Muscle layer of duodenum (tissue), 2 donors: Measurements from ENCODE around the gene MIER3.
"Not testable (repeated sequence)": the region's sequence is repeated elsewhere in the genome, so short reads cannot be mapped to it uniquely, and the experiment has no call there.

Experiments
- H3K27ac ChIP-seq: one replicate; pipeline ENCODE4 v1.7.0; 2013; ENCODE audit warnings: mild to moderate bottlenecking, low read length
- H3K27me3 ChIP-seq: one replicate; pipeline ENCODE4 v1.7.0; 2013; ENCODE audit warnings: low read depth, mild to moderate bottlenecking, control low read depth, low read length
- H3K36me3 ChIP-seq, 2 donors: one replicate each; pipeline ENCODE4 v1.7.0; 2013; ENCODE audit warnings: low read length in 2 of 2, control low read depth in 1 of 2, mild to moderate bottlenecking in 1 of 2; ENCODE audit not compliant: insufficient read depth in 2 of 2, control insufficient read depth in 1 of 2
- H3K4me1 ChIP-seq, 2 donors: one replicate each; pipeline ENCODE4 v1.7.0; 2013; ENCODE audit warnings: low read length in 2 of 2, mild to moderate bottlenecking in 2 of 2, control low read depth in 1 of 2, moderate library complexity in 1 of 2; ENCODE audit not compliant: insufficient read depth in 2 of 2, control insufficient read depth in 1 of 2
- H3K4me3 ChIP-seq, 2 donors: one replicate each; pipeline ENCODE4 v1.7.0; 2013; ENCODE audit warnings: low read length in 2 of 2, low read depth in 1 of 2, mild to moderate bottlenecking in 1 of 2
- H3K9me3 ChIP-seq, 2 donors: one replicate each; pipeline ENCODE4 v1.7.0; 2013; ENCODE audit warnings: low read length in 2 of 2, control low read depth in 1 of 2, mild to moderate bottlenecking in 1 of 2; ENCODE audit not compliant: control insufficient read depth in 1 of 2
- donor health status: healthy.

The MIER3 gene

GRCh38 chr5:56979968-56980367, 28.0 kb upstream of the MIER3 start:
- H3K9me3 ChIP-seq: no peaks in the 10 kb centered on the region
- H3K27me3 ChIP-seq: no peaks in the 10 kb centered on the region
- H3K4me3 ChIP-seq: no peak overlapping the region
- H3K27ac ChIP-seq: no peak overlapping the region
- no peaks in the 10 kb centered on the region for H3K36me3 ChIP-seq
- no peaks in the 10 kb centered on the region for H3K4me1 ChIP-seq

GRCh38 chr5:56979526-56979925, 27.6 kb upstream of the MIER3 start:
- H3K27me3 ChIP-seq, H3K27ac ChIP-seq, H3K4me3 ChIP-seq, H3K9me3 ChIP-seq, H3K36me3 ChIP-seq, H3K4me1 ChIP-seq: not testable (repeated sequence)

GRCh38 chr5:56977822-56978221, 25.9 kb upstream of the MIER3 start:
- no peaks in the 10 kb centered on the region for H3K36me3 ChIP-seq
- no peaks in the 10 kb centered on the region for H3K9me3 ChIP-seq
- H3K4me1 ChIP-seq: no peaks in the 10 kb centered on the region
- no peak overlapping the region for H3K4me3 ChIP-seq
- H3K27me3 ChIP-seq: no peaks in the 10 kb centered on the region
- no peak overlapping the region for H3K27ac ChIP-seq

- Histone ChIP-seq H3K4me1 (no peaks in the 10 kb centered on the region), H3K9me3 (no peaks in the 10 kb centered on the region), H3K27ac (no peak overlapping the region), H3K27me3 (no peaks in the 10 kb centered on the region), H3K36me3 (no peaks in the 10 kb centered on the region), H3K4me3 (no peak overlapping the region)
Measured at GRCh38 chr5:56977021-56977420, 25.1 kb upstream of the MIER3 start.

- Histone ChIP-seq H3K9me3 (no peaks in the 10 kb centered on the region), H3K36me3 (no peaks in the 10 kb centered on the region), H3K27me3 (no peaks in the 10 kb centered on the region), H3K4me3 (no peak overlapping the region), H3K27ac (no peak overlapping the region), H3K4me1 (no peaks in the 10 kb centered on the region)
Measured at GRCh38 chr5:56974241-56974640, 22.3 kb upstream of the MIER3 start.

- no peak overlapping the region for H3K4me3 ChIP-seq
- no peaks in the 10 kb centered on the region for H3K4me1 ChIP-seq
- no peaks in the 10 kb centered on the region for H3K27me3 ChIP-seq
- H3K36me3 ChIP-seq: no peaks in the 10 kb centered on the region
- H3K9me3 ChIP-seq: no peaks in the 10 kb centered on the region
- no peak overlapping the region for H3K27ac ChIP-seq
Measured at GRCh38 chr5:56973473-56973872, 21.6 kb upstream of the MIER3 start.

GRCh38 chr5:56971275-56971674, 19.4 kb upstream of the MIER3 start:
- H3K4me3 ChIP-seq: no peak overlapping the region
- H3K4me1 ChIP-seq: no peaks in the 10 kb centered on the region
- H3K27ac ChIP-seq: no peak overlapping the region
- H3K36me3 ChIP-seq: no peaks in the 10 kb centered on the region
- H3K9me3 ChIP-seq: no peaks in the 10 kb centered on the region
- H3K27me3 ChIP-seq: no peaks in the 10 kb centered on the region

- H3K4me3 ChIP-seq: no peak overlapping the region
- no peaks in the 10 kb centered on the region for H3K9me3 ChIP-seq
- no peaks in the 10 kb centered on the region for H3K36me3 ChIP-seq
- H3K4me1 ChIP-seq: no peaks in the 10 kb centered on the region
- H3K27me3 ChIP-seq: no peaks in the 10 kb centered on the region
- H3K27ac ChIP-seq: no peak overlapping the region
Measured at GRCh38 chr5:56964173-56964572, 12.2 kb upstream of the MIER3 start.

GRCh38 chr5:56963246-56963645, 11.3 kb upstream of the MIER3 start:
- Histone ChIP-seq H3K27ac (no peak overlapping the region), H3K4me1 (no peaks in the 10 kb centered on the region), H3K4me3 (no peak overlapping the region), H3K27me3 (no peaks in the 10 kb centered on the region), H3K9me3 (no peaks in the 10 kb centered on the region), H3K36me3 (no peaks in the 10 kb centered on the region)

- Histone ChIP-seq H3K36me3 (no peaks in the 10 kb centered on the region), H3K4me1 (no peaks in the 10 kb centered on the region), H3K27ac (no peak overlapping the region), H3K9me3 (no peaks in the 10 kb centered on the region), H3K4me3 (no peak overlapping the region), H3K27me3 (no peaks in the 10 kb centered on the region)
Measured at GRCh38 chr5:56962286-56962685, 10.4 kb upstream of the MIER3 start.

- no peaks in the 10 kb centered on the region for H3K36me3 ChIP-seq
- no peaks in the 10 kb centered on the region for H3K27me3 ChIP-seq
- no peaks in the 10 kb centered on the region for H3K4me1 ChIP-seq
- H3K27ac ChIP-seq: no peak overlapping the region
- H3K4me3 ChIP-seq: no peak overlapping the region
- H3K9me3 ChIP-seq: no peaks in the 10 kb centered on the region
Measured at GRCh38 chr5:56961746-56962145, 9.8 kb upstream of the MIER3 start.

GRCh38 chr5:56959326-56959725, 7.4 kb upstream of the MIER3 start:
- Histone ChIP-seq H3K27ac (no peak overlapping the region), H3K36me3 (no peaks in the 10 kb centered on the region), H3K4me3 (no peak overlapping the region), H3K9me3 (no peaks in the 10 kb centered on the region), H3K27me3 (peaks cover 4% of the 10 kb centered on the region), H3K4me1 (no peaks in the 10 kb centered on the region)
